ENCODE data around the gene SPIN1.

The SPIN1 gene

GRCh38 chr9:88477300-88477751, 89.1 kb downstream of the SPIN1 start:
- H3K27ac ChIP-seq: no peak overlapping the region
- H3K4me3 ChIP-seq: no peak overlapping the region

- H3K27ac ChIP-seq: peak overlapping the region in 1 of 21 experiments; percentile 17
- H3K4me3 ChIP-seq: no peak overlapping the region
Observed at GRCh38 chr9:88478246-88478645, 90.0 kb downstream of the SPIN1 start.

- Histone ChIP-seq H3K27ac (no peak overlapping the region), H3K4me3 (no peak overlapping the region)
Observed at GRCh38 chr9:88481933-88482332, 93.7 kb downstream of the SPIN1 start.

- H3K4me3 ChIP-seq: no peak overlapping the region
- no peak overlapping the region for H3K27ac ChIP-seq
Observed at GRCh38 chr9:88488166-88488565, 99.9 kb downstream of the SPIN1 start.

DNA sequence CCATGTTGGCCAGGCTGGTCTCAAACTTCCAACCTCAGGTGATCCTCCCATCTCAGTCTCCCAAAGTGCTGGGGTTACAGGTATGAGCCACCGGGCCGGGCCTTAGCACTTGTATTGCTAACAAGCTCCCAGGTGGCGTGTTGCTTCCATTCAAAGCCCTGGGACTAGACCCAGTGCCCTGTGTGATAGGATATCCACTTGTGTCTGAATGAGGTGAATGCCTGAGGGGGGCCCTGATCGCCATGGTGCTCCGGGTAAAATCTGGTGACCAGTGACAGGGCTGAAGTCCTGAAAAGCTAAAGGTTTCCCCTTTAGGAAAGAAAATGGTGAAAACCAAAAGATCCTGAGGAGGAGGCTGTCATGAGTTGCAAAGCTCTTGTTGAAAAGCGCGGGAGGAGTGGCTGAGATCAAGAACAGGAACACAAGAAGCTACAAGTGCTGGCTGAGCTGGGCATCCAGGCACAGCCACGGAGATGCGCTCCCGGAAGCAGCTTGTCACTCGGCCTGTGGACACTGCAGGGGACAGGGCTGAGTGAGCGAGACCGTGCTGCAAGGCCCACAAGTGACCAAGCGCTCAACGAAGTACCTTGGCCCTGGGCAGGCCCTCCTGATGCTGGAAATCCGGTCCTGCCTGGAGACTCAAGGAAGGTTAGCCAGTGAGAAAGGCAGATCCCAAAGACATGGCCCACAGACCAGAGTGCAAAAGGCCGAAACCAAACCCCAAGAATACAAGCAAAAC, 106.9 kb downstream of the SPIN1 start:
- Histone ChIP-seq H3K27ac (no peak overlapping the region), H3K4me3 (no peak overlapping the region)

- no peak overlapping the region for H3K4me3 ChIP-seq
- H3K27ac ChIP-seq: no peak overlapping the region
Observed at GRCh38 chr9:88497224-88497623, 109.0 kb downstream of the SPIN1 start.

DNA sequence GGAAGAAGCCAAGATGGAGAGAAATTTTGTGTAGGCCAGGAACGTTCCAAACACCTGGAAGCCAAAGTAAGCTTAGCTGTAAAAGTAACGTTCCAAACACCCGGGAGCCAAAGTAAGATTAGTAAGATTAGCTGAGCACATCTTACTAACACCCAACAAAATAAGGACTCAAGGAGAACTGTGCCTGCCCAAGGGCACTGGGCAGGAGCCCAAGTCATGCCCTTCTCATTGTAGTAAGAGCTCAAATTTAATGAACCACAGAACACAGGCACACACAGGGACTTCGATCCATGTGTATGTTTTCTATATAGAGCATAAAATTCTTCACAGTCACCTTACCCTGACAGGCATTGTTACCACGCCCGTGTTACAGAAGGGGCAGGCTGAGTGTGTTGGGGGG, 110.6 kb downstream of the SPIN1 start:
- H3K27ac ChIP-seq: no peak overlapping the region
- H3K4me3 ChIP-seq: no peak overlapping the region

DNA sequence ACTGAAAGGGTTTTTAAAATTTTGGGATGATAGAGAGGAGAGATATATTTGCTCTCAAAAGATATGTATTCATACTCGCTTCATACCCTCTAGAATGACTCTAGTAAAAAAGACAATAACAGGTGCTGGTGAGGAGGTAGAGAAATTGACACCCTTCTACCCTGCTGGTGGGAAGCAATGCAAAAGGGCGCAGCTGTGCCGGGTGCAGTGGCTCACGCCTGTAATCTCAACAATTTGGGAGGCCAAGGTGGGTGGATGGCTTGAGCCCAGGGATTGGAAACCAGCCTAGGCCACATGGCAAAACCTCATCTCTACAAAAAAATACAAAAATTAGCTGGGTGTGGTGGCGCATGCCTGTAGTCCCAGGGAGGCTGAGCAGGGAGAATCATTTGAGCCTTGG, 112.8 kb downstream of the SPIN1 start:
- H3K4me3 ChIP-seq: no peak overlapping the region
- no peak overlapping the region for H3K27ac ChIP-seq

DNA sequence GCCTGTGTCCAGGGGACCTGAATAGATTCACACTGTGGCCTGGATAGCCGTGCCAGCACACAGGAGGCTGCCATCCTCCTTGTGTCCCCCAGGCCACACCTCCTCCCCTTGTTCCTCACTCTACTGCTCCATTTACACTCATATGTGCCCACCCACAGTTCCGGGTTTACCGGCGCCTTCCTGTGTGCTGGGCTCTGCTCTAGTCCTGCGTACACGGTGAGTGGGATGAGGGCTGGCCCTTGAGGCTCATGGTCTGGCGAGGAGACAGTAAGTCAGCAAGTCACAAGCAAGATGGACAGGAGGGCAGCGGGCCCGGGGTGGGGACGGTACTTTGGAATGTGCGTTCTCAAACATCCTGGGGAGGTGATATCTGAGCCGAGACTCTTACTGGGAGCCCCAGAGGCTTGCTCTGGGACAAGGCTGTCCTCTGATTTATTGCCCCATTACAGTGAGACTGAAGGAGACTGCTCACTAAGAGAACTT, 114.3 kb downstream of the SPIN1 start:
- H3K27ac ChIP-seq: no peak overlapping the region

DNA sequence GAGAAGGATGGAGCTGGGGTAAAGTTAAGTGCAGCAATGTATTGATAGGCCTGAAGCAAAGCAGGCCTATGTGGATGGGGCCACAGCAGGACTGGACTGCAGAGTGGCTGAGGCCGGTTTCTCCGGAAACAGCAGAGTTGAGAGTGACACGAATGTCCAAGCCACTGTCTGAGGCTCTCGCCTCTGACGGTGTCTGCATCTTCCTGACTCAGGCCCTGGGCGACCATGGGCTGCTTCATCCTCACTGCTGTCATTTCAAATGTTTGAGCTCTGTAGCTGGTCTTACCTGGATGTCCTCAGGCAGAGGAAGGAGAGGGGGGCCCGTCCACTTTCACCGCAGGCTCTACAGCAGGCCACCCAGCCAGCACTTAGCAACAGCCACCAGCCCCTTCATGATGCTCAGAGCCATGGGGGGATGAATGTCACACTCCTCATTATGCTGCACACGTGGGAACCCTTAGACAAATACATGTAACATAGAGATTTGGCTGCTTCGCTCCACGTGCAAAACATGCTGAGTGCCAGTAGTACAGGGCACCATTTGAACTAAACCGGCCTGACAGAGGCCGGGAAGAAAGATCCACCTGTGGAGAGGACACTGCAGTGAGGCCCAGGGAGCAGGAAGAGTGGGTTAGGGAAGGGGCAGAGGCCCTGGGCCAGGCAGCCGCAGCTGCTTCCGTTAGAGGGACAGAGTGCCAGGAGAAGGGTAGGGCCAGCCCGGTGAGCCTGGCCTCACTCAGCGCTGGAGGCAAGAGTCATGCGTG, 115.0 kb downstream of the SPIN1 start:
- Histone ChIP-seq H3K4me3 (no peak overlapping the region), H3K27ac (no peak overlapping the region)

More for the DNA sequence above, 114.3 kb downstream of the SPIN1 start:
- no peak overlapping the region for H3K4me3 ChIP-seq

DNA sequence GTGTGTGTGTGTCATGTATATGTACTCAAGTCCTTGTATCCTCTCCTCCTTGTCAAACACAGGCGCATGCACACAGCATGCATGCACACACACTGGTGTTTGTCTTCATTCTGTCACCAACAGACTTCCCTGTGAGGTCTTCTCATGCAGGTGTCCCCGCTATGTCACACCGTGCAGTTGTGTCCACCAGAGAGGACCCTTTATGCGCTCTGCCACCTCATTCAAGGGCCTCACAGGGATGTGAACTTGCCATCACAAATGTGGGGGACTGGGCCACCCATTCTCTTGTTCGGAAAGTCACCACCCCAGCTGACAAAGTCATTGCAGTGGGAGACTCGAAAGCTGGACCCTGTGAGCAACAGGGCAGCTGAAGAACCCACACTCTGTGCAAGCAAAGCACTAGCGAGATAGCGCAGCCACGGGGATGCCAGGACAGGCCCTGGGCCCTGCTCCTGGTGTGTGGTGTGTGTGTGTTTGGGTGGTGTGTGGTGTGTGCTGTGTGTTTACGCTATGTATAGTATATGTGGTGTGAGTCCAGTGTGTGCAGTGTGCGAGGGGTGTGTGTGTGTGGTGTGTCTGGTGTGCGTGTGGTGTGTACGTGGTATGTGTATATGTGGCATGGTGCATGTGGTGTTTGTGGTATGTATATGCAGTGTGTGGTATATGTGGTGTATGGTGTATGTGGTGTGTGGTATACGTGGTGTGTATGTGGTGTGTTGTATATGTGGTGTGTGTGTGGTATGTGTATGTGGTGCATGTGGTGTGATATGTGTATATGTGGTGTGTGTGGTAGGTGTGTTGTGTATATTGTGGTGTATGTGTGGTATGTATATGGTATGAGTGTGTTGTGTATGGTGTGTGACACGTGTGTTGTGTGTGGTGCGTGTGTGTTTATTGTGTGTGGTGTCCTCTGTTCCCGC, 115.9 kb downstream of the SPIN1 start:
- Histone ChIP-seq H3K4me3 (no peak overlapping the region), H3K27ac (no peak overlapping the region)

DNA sequence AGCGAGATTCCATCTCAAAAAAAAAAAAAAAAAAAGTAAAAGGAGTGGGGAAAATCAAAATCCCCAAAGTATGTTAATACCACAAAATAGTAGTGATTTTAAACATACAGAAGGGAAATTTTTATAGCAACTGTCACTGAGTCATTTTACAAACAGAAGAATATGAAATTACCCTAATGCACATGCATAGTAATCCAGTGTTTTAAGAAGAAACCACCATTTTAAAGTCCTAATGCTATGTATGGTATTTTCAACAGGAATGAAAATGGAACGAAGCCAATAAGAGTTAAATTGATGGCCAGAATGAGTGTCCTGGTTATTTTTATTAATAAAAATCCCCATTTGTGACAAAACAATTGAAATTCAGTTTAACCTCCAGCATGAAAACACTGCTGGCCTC, 120.1 kb downstream of the SPIN1 start:
- Histone ChIP-seq H3K4me3 (no peak overlapping the region), H3K27ac (no peak overlapping the region)

- H3K4me3 ChIP-seq: no peak overlapping the region
- H3K27ac ChIP-seq: no peak overlapping the region
Observed at GRCh38 chr9:88511906-88512305, 123.7 kb downstream of the SPIN1 start.

DNA sequence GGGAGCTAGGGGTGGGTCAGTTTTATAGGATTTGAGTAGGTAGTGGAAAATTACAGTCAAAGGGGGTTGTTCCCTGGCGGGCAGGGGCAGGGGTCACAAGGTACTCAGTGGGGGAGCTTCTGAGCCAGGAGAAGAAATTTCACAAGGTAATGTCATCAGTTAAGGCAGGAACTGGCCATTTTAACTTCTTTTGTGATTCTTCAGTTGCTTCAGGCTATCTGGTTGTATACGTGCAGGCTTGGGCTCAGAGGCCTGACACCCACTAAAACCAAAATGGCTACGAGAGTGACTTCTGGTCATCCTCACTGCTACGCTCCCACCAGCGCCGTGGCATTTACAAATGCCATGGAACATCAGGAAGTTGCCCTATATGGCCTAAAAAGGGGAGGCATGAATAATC, 126.0 kb downstream of the SPIN1 start:
- no peak overlapping the region for H3K4me3 ChIP-seq

DNA sequence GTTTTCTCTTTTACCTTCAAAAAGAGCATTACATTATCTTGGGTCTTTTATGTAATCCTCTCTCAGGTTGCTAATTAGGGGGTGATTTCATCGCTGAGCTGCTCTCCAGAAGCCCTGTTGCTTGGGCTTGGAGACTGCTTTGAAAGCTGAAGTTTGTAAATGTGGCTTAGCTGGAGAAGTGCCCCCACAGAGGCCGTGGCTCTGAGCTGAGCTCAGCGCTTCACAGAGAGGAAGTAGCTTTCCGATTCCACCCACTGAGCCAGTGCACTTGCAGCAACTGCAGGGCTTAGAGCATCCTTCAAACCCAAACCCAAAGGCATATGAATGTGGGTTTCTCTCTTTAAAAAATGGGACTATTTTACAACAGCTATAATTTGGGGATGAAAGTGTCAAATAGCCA, 133.1 kb downstream of the SPIN1 start:
- no peak overlapping the region for H3K4me3 ChIP-seq
- H3K27ac ChIP-seq: no peak overlapping the region

More for the DNA sequence above, 126.0 kb downstream of the SPIN1 start:
- no peak overlapping the region for H3K27ac ChIP-seq

DNA sequence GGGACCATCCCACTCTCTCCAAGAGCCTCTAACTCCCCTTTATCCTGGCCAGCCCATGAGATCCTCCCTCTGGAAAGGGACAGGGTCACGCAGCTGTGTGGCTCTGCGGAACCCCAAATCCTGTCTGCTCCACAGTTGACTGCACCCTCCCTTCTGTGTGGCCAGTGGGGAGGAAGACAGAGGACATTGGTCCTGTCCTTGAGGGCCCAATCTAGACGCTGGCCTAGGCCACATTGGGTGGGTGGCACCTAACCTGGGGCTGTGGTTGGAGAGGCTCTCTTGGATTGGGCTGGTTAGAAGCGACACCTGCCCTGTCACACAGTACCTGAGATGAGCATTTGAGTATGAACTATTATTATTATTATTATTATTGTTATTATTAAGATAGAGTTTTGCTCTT, 134.1 kb downstream of the SPIN1 start:
- Histone ChIP-seq H3K4me3 (no peak overlapping the region), H3K27ac (no peak overlapping the region)

GRCh38 chr9:88523056-88523455, 134.8 kb downstream of the SPIN1 start:
- Histone ChIP-seq H3K4me3 (no peak overlapping the region), H3K27ac (no peak overlapping the region)

- Histone ChIP-seq H3K4me3 (no peak overlapping the region), H3K27ac (no peak overlapping the region)
Observed at GRCh38 chr9:88524911-88525310, 136.7 kb downstream of the SPIN1 start.

DNA sequence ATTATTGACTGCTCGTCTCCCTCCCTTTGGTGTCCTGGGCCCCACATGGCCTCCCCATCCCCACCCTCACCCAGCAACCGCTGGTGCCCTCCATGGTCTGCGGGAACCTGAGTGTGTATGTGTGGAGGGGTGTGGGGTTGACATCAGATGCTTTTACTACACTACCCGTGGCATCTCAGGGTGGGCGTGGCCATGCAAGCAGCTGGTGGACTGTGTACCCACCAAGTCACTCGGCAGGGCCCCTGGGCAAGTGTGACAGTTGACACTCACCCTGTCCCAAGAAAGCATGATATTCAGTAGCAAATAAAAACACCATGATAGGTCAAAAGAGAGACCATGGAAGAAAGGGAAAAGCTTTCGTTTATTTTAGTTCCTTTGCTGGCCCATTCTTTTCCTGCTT, 139.4 kb downstream of the SPIN1 start:
- no peak overlapping the region for H3K4me3 ChIP-seq
- no peak overlapping the region for H3K27ac ChIP-seq

Measured in skin epidermis (tissue), 12 donors.